GM21529 (cell line): Measurements from ENCODE around the gene NUP50.

Source experiments
- ATAC-seq: cut with Tn5 transposase; IDR thresholded peaks from one replicate; pipeline ENCODE4 v1.9.1; 2021; ENCODE audit not compliant: unreplicated experiment

NUP50 gene

GRCh38 chr22:45227645-45228400, 64.1 kb downstream of the NUP50 start:
- ATAC-seq, result no peak

GRCh38 chr22:45228401-45228754, 64.7 kb downstream of the NUP50 start:
- no peak for ATAC-seq

DNA sequence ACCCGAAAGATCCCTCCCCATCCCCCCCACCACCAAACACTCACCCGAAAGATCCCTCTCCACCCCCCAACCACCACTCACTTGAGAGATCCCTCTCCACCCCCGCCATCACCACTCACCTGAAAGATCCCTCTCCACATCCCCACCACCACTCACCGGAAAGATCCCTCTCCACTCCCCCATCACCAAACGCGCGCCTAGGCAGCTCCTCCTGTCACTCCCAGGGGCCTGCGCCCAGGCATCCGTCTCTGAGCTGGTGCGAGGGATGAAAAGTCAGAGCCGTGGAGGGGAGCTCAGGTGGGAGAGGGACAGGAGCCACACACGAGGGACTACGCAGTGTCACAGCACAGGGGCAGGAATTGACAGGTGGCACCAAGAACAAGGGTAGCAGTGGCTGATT, 65.5 kb downstream of the NUP50 start:
- ATAC-seq, result no peak

GRCh38 chr22:45230026-45230721, 66.4 kb downstream of the NUP50 start:
- no peak for ATAC-seq

- ATAC-seq, result no peak
Observed at GRCh38 chr22:45231293-45231692, 67.6 kb downstream of the NUP50 start.

DNA sequence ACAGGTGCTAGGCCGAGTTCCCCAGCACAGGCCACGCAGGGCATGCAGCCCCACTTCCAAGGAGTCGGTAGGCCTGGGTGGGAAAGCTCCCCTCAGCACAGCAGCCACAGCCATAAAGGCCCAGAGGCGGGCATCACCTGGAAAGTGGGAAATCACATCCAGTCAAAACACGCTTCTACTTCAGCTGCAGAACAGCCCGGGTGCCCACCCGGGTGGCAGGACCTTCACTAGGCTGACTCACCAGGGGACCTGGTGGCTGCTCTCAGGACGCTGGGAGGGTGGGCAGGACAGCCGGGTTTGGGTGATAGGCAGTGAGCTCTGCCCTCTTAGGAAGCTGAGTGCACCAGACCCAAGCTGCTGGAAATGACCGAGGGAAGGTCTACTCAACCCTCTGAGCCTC, 69.7 kb downstream of the NUP50 start:
- ATAC-seq, result no peak

DNA sequence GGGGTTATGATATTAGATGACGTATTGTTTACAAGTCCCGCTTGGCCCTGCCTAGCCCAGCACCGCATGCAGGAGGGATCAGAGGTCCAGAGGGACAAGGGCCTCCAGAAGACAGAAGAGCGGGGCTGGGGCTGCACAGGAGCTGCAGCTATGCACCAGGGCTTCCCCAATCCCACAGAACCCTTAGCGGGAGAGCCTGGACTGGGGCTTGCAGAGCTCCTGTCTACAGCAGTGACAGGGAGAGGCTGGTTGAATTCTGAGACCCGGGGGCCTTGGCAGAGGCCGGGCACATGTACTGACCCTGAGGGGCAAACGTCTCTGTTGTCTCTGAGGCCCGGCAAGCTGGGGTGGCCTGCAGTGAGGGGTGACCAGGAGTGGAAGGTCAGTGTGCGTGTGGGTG, 70.1 kb downstream of the NUP50 start:
- no peak for ATAC-seq

DNA sequence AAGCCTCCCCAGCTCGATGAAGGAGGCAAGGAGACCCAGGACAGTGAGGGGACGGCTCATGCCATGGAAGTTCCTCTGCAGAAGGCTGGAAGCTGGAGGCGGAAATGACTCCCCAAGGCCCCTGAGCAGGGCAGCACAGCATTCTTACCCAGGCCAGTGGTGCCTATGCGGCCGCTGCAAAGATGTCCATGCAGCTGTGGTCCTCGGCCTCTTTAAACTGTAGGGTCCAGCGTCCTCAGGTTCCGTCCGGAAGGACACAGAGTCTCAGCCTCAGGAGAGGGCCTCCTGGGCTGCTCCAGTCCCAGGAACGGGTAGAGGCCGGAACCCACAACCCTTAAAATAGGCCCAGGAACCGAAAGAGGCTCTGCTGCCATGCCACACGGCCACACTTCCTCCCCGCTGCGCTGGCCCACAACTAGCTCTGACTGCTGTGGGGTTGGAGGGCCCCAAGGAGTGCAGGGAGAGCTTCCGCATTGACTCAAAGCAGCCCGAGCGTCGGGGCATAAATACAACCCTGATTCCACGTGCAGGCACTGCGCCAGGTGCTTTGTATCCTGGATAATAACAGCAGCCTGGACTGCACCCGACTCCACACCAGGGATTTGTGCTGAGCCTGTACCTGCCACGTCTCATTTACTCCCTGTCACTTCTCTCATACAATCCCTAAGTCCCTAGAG, 71.5 kb downstream of the NUP50 start:
- peak; percentile 74 for ATAC-seq

GRCh38 chr22:45235851-45236342, 72.2 kb downstream of the NUP50 start:
- ATAC-seq, result peak; percentile 9

GRCh38 chr22:45237065-45237990, 73.6 kb downstream of the NUP50 start:
- ATAC-seq, result no peak
